HepG2 (cell line): ENCODE measurements around the gene CHMP1B. TPM values are rescaled to one million over a fixed set of nuclear protein-coding genes. Genes with fewer than 3 reads are reported as not detected.

Experiments
- ATAC-seq: fragments of 200-7000 bp; cut with Tn5 transposase; 3 replicates; pipeline ENCODE4 v1.9.1; 2020; ENCODE audit warnings: mild to moderate bottlenecking, moderate library complexity
- BruUV-seq: library from RNA; stranded (reverse); fragments of 400-500 nt; replicated peaks from 2 replicates; lab custom pipeline; 2021; lab: Mats Ljungman, UMichigan
- CTCF ChIA-PET: fragments of 300-600 bp; formaldehyde crosslinking; extraction: SDS; loops from one replicate; lab custom pipeline; 2021; ENCODE audit warnings: low total read pairs, inconsistent platforms, low intra/inter-chr PET ratio; lab: Yijun Ruan, JAX
- POLR2A ChIA-PET: fragments of 350-600 bp; sonication (Branson Sonifier 250); formaldehyde crosslinking; loops from one replicate; lab custom pipeline; 2020; ENCODE audit warnings: antibody characterized with exemption, inconsistent platforms; lab: Yijun Ruan, JAX
- DNase-seq: peaks from one replicate; pipeline ENCODE4 v3.0.0-alpha.2; 2015; ENCODE audit warnings: low spot score
- FAIRE-seq: peaks from 3 replicates; lab custom pipeline; 2011; peaks lifted over from hg19 to GRCh38; lab: Jason Lieb, UNC
- H2AFZ ChIP-seq: one replicate; pipeline ENCODE4 v1.6.1; 2011; ENCODE audit warnings: low read length, inconsistent platforms
- H3K27ac ChIP-seq: fragments of 300-600 bp; 3 replicates; pipeline ENCODE4 v1.8.0; 2011; ENCODE audit warnings: mixed run types, mild to moderate bottlenecking, mixed read lengths, low read length, inconsistent platforms; ENCODE audit not compliant: insufficient read depth; ENCODE audit errors: extremely low read length
- H3K27me3 ChIP-seq, 2 experiments: fragments of 200-600 bp in 1 of 2; 2 replicates in 1 of 2; 3 replicates in 1 of 2; pipeline versions ENCODE4 v1.6.0 to v1.8.0; 2011; ENCODE audit warnings: low read length in 2 of 2, mild to moderate bottlenecking in 2 of 2, moderate library complexity in 2 of 2, inconsistent platforms in 1 of 2; ENCODE audit not compliant: insufficient read depth in 2 of 2, control insufficient read depth in 1 of 2
- H3K36me3 ChIP-seq, 2 experiments: fragments of 200-600 bp in 1 of 2; replicated peaks in 1 of 2; 2 replicates in 1 of 2; 3 replicates in 1 of 2; pipeline versions ENCODE4 v1.5.1 to v1.8.0; 2011; ENCODE audit warnings: low read length in 2 of 2, inconsistent platforms in 1 of 2; ENCODE audit not compliant: insufficient read depth in 2 of 2, control insufficient read depth in 1 of 2
- H3K4me1 ChIP-seq: 2 replicates; pipeline ENCODE4 v1.5.1; 2012; ENCODE audit warnings: low read length, inconsistent platforms; ENCODE audit not compliant: insufficient read depth
- H3K4me2 ChIP-seq: 2 replicates; pipeline ENCODE4 v1.6.0; 2011; ENCODE audit warnings: low read depth, low read length, inconsistent platforms
- H3K4me3 ChIP-seq, 3 experiments: fragments of 200-600 bp in 1 of 3; sonication (generic), shearing (Covaris generic) in 1 of 3; replicated peaks in 1 of 3; 2 replicates each; pipeline ENCODE4 v1.5.1; 2011 to 2016; ENCODE audit warnings: low read length in 3 of 3, inconsistent platforms in 2 of 3, low read depth in 2 of 3, mild to moderate bottlenecking in 2 of 3, control low read depth in 1 of 3, mixed read lengths in 1 of 3; ENCODE audit not compliant: insufficient read depth in 1 of 3
- H3K79me2 ChIP-seq: one replicate; pipeline ENCODE4 v1.6.1; 2011; ENCODE audit warnings: low read length, inconsistent platforms; ENCODE audit not compliant: insufficient read depth
- H3K9ac ChIP-seq: 2 replicates; pipeline ENCODE4 v1.6.0; 2011; ENCODE audit warnings: mild to moderate bottlenecking, low read depth, low read length, inconsistent platforms; ENCODE audit not compliant: insufficient read depth
- H3K9me3 ChIP-seq: 2 replicates; pipeline ENCODE4 v1.5.1; 2012; ENCODE audit warnings: mild to moderate bottlenecking, low read length
- H4K20me1 ChIP-seq: 2 replicates; pipeline ENCODE4 v1.6.0; 2011; ENCODE audit warnings: inconsistent platforms, mild to moderate bottlenecking, low read length, moderate library complexity; ENCODE audit not compliant: insufficient read depth
- KAT2B ChIP-seq: fragments of 150-350 bp; IDR thresholded peaks from 2 replicates; pipeline ENCODE4 v1.6.1; 2014; ENCODE audit warnings: low read depth, low read length, borderline replicate concordance
- NR2C2 ChIP-seq: sonication (generic); formaldehyde crosslinking; IDR thresholded peaks from 2 replicates; pipeline ENCODE4 v1.4.0; 2020; ENCODE audit warnings: missing genetic modification reagents, mild to moderate bottlenecking, moderate library complexity, borderline replicate concordance
- NR2F2 ChIP-seq: IDR thresholded peaks from 2 replicates; pipeline ENCODE4 v1.6.1; 2012; ENCODE audit warnings: low read depth, inconsistent platforms, borderline replicate concordance
- SAP130 ChIP-seq: IDR thresholded peaks from 2 replicates; pipeline ENCODE4 v1.6.1; 2016; ENCODE audit warnings: low read depth
- ZNF124 ChIP-seq: sonication (generic); formaldehyde crosslinking; IDR thresholded peaks from 2 replicates; pipeline ENCODE4 v1.4.0; 2020; ENCODE audit warnings: missing genetic modification reagents
- ZNF350 ChIP-seq: sonication (generic); formaldehyde crosslinking; IDR thresholded peaks from 2 replicates; pipeline ENCODE4 v1.4.0; 2020; ENCODE audit warnings: mild to moderate bottlenecking, low read depth, missing genetic modification reagents, borderline replicate concordance
- WGBS: methylation state at CpG from one replicate; pipeline ENCODE4 v1.1.6; 2017; ENCODE audit warnings: low lambda C conversion rate; 5-methylcytosine and 5-hydroxymethylcytosine counted together
- in situ Hi-C: cut with HindIII; loops from 2 replicates; pipeline ENCODE4 v1.10.0; 2017; ENCODE audit warnings: low pct_unique_long_range_greater_than_20kb; ENCODE audit not compliant: extremely low pct_ligation_motif_present
- intact Hi-C: fragments of 100-400 bp; cut with micrococcal nuclease; formaldehyde crosslinking; loops from one replicate; pipeline ENCODE4 v1.10.0; 2022; ENCODE audit not compliant: unreplicated experiment
- polyA plus RNA-seq, 8 experiments: library from polyadenylated mRNA; depleted of rRNA in 3 of 8; stranded (reverse) in 7 of 8; unstranded in 1 of 8; fragments of >200 nt; fragmentation: Illumina TruSeq in 4 of 8; extraction: Trizol in 4 of 8; gene quantifications; 2 replicates each; pipeline versions ENCODE4 v1.2.1 to v1.2.3, GENCODE V29; 2011 to 2016; ENCODE audit warnings: low read depth in 4 of 8, missing spikeins in 1 of 8, mixed read lengths in 1 of 8; ENCODE audit not compliant: insufficient read depth in 1 of 8
- total RNA-seq, 5 experiments: library from RNA; depleted of rRNA; stranded (reverse); fragments of >200 nt; fragmentation: Illumina TruSeq; extraction: Trizol; gene quantifications; 2 replicates each; pipeline ENCODE4 v1.2.3, GENCODE V29; 2016; ENCODE audit warnings: low read depth in 1 of 5
- TF ChIP-seq, protein P1 (sequence below), 2 experiments: sonication (generic) in 1 of 2; formaldehyde crosslinking in 1 of 2; IDR thresholded peaks; 2 replicates each; pipeline versions ENCODE4 v1.5.1 to v1.6.1; 2011 to 2020; ENCODE audit warnings: borderline replicate concordance in 1 of 2, low read depth in 1 of 2, low read length in 1 of 2, mild to moderate bottlenecking in 1 of 2, missing genetic modification reagents in 1 of 2, moderate library complexity in 1 of 2

Gene CHMP1B
- total and polyA plus RNA-seq, 2 of the 13 experiments (the other 11 are each of a cell fraction or from before 2014, with no cell fraction given): 18.8 to 20.2 TPM

DNA sequence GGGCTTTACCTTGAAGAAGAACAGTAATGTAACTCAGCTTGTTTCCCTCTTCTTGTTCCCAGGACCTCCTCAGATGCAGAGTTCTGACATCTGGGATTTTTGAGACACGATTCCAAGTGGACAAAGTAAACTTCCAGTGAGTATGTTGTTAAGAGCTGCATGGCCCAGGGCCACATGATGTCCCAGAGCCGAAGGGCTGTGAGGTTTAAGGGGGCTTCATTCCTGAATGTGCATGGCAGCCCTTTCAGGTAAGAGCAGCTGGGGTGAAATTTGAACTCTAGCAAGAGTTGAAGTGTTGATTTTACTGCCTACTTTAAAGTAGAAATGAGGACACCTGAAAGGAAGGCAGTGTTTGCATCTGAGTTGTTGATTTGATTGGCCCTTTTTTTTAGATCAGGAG lies 13.3 kb downstream of the CHMP1B start (continued):
- TF ChIP-seq SAP130 (CRISPR knock-in tag): no peak

DNA sequence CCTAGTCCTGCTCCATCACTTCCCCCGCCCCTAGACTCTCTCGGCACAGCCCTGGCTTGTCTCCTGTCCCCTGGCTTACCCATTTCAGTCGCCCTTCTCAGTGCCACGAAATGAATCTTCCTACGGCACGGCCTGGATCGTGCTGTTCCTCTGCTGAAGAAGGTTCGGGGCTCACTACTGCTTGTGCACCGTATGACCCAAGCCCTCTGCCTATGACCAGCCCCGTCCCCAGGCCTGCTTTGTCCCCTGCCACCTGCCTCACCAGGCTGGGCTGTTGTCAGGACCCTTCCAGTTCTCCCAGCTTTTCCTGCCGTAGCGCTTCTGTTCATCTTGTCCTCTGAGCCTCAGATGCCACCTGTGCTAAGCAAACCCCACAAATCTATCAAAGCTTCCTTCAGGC lies 13.9 kb downstream of the CHMP1B start:
- Histone ChIP-seq H3K36me3 (no peaks in the 10 kb centered on the region), H3K79me2 (no peaks in the 10 kb centered on the region), H4K20me1 (no peaks in the 10 kb centered on the region), H3K4me2 (no peak overlapping the region), H3K4me1 (peaks cover 30% of the 10 kb centered on the region), H3K9ac (no peak overlapping the region), H3K9me3 (no peaks in the 10 kb centered on the region), H3K4me3 (no peak overlapping the region), H3K27ac (no peak overlapping the region), H2AFZ (no peak overlapping the region), H3K27me3 (no peaks in the 10 kb centered on the region)
- ATAC-seq: no peak
- ChIA-PET POLR2A (interaction anchor here (1.7 kb wide), 1 partner anchor 9 kb away, joined by 4 read pairs; no protein-coding TSS in a partner anchor), CTCF (no interaction called here)
- no peak for DNase-seq
- TF ChIP-seq KAT2B: no peak
- in situ Hi-C loops (no loop called here), intact Hi-C loops (no loop called here)
- no peak for FAIRE-seq
- 76% methylated on average over 11 of the region's 12 CpGs for WGBS
- no TSS peak for BruUV-seq

GRCh38 chr18:11866329-11866728 lies 15.1 kb downstream of the CHMP1B start:
- POLR2A ChIA-PET: interaction anchor here (1.7 kb wide), 1 partner anchor 10 kb away, joined by 4 read pairs; no protein-coding TSS in a partner anchor
- TF ChIP-seq NR2F2 (no peak), ZNF124 (CRISPR knock-in tag) (no peak), NR2C2 (CRISPR knock-in tag) (no peak), ZNF350 (CRISPR knock-in tag) (no peak)
- TF ChIP-seq, protein P1, sequence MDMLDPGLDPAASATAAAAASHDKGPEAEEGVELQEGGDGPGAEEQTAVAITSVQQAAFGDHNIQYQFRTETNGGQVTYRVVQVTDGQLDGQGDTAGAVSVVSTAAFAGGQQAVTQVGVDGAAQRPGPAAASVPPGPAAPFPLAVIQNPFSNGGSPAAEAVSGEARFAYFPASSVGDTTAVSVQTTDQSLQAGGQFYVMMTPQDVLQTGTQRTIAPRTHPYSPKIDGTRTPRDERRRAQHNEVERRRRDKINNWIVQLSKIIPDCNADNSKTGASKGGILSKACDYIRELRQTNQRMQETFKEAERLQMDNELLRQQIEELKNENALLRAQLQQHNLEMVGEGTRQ (IDR thresholded peaks at IDR 0.05; ENCODE audit: low read depth, low read length): no peak
- TF ChIP-seq, protein P1 (CRISPR knock-in tag; IDR thresholded peaks at IDR 0.05; ENCODE audit: borderline replicate concordance): no peak
- intact Hi-C loops: no loop called here
- H3K36me3 ChIP-seq: no peaks in the 10 kb centered on the region
- FAIRE-seq: no peak
- CTCF ChIA-PET: no interaction called here
- BruUV-seq: no TSS peak
- H3K9ac ChIP-seq: no peak overlapping the region
- in situ Hi-C loops: no loop called here
- no peaks in the 10 kb centered on the region for H3K27me3 ChIP-seq
- H2AFZ ChIP-seq: no peak overlapping the region
- H3K9me3 ChIP-seq: no peaks in the 10 kb centered on the region
- H3K27ac ChIP-seq: no peak overlapping the region
- DNase-seq: no peak
- H4K20me1 ChIP-seq: no peaks in the 10 kb centered on the region
- no peak overlapping the region for H3K4me2 ChIP-seq
- H3K4me3 ChIP-seq: no peak overlapping the region
- no peak for ATAC-seq
- H3K4me1 ChIP-seq: peaks cover 18% of the 10 kb centered on the region
- no peaks in the 10 kb centered on the region for H3K79me2 ChIP-seq
- 81% methylated on average over 10 of the region's 10 CpGs for WGBS
